ENCODE measurements around the gene PTGDR.

- TF ChIP-seq ZBTB33 (IDR thresholded peaks at IDR 0.05; ENCODE audit: extremely low read depth, insufficient replicate concordance, low read length): no peak
- TF ChIP-seq POLR2AphosphoS5 (IDR thresholded peaks at IDR 0.05; ENCODE audit: low read depth, low read length): no peak
- TF ChIP-seq EGR1 (IDR thresholded peaks at IDR 0.05; ENCODE audit: low read depth): no peak
- no peak for TF ChIP-seq CTCF (IDR thresholded peaks at IDR 0.05 in 2 of 3, conservative IDR thresholded peaks at IDR 0.05 in 1 of 3; ENCODE audit: borderline replicate concordance in 1 of 3, insufficient read depth in 1 of 3, low read depth in 2 of 3, low read length in 2 of 3)
- no peak for TF ChIP-seq POLR2A (IDR thresholded peaks at IDR 0.05; ENCODE audit: borderline replicate concordance, extremely low read depth, insufficient read depth, insufficient read length)
These were observed 52.4 kb downstream of the PTGDR start for GRCh38 chr14:52319919-52320318.

Data from HCT116 (cell line).